GM12892 (cell line): Measurements from ENCODE around the gene CD2BP2.

Experiments
- POLR2A ChIP-seq: IDR thresholded peaks from 2 replicates; pipeline ENCODE4 v1.6.1; 2011; ENCODE audit warnings: low read depth, low read length, control low read depth
- POLR2AphosphoS5 ChIP-seq: IDR thresholded peaks from 2 replicates; pipeline ENCODE4 v1.6.1; 2011; ENCODE audit warnings: low read depth, low read length, control low read depth

DNA sequence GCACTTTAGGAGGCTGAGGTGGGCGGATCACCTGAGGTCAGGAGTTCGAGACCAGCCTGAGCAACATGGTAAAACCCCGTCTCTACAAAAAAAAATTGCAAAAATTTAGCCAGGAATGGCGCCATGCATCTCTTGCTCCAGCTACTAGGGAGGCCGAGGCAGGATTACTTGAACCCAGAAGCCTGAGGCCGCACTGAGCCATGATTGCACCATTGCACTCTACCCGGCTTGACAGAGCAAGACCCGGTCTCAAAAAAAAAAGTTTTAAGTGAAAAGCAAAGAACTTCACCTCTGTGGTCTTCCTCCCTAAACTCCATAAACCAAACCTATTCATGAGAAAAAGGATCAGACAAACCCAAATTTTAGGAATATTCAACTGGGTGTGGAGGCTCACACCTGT lies 7.0 kb downstream of the CD2BP2 start:
- no peak for TF ChIP-seq POLR2A
- TF ChIP-seq POLR2AphosphoS5: no peak
